Fibroblast of mammary gland (primary cell): ENCODE data around the gene KMT2B.

ENCODE experiments used
- DNase-seq: peaks from one replicate; pipeline ENCODE4 v3.0.0-alpha.2; 2010; ENCODE audit warnings: low read depth
- H3K4me3 ChIP-seq: 2 replicates; pipeline ENCODE4 v1.5.1; 2011; ENCODE audit warnings: low read depth, mild to moderate bottlenecking, low read length, moderate library complexity; ENCODE audit not compliant: control insufficient read depth
- TF ChIP-seq, protein P1 (sequence below): conservative IDR thresholded peaks from 2 replicates; pipeline ENCODE4 v1.5.1; 2011; ENCODE audit warnings: low read depth, low read length, inconsistent platforms; ENCODE audit not compliant: control insufficient read depth, insufficient read depth

Gene KMT2B

DNA sequence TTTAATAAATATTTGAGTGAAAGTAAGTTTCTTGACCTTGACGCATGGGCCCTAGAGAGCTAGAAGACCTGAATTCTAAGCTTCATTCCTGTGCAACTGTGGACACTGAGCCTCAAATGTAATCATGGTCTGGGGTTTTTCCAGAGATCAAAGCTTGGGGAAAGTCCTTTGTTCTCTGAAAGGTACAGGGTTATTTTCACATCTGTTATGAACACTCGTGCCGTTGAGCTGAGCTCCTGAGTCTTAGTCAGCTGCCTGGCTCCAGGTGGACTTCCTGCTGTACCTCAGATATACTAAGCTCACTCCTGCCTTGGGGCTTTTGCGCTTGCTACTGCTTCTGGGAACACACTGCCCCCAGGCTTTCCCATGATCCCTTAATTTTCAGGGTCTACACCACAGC is 21.0 kb upstream of the KMT2B start:
- no peak overlapping the region for H3K4me3 ChIP-seq
- TF ChIP-seq, protein P1, sequence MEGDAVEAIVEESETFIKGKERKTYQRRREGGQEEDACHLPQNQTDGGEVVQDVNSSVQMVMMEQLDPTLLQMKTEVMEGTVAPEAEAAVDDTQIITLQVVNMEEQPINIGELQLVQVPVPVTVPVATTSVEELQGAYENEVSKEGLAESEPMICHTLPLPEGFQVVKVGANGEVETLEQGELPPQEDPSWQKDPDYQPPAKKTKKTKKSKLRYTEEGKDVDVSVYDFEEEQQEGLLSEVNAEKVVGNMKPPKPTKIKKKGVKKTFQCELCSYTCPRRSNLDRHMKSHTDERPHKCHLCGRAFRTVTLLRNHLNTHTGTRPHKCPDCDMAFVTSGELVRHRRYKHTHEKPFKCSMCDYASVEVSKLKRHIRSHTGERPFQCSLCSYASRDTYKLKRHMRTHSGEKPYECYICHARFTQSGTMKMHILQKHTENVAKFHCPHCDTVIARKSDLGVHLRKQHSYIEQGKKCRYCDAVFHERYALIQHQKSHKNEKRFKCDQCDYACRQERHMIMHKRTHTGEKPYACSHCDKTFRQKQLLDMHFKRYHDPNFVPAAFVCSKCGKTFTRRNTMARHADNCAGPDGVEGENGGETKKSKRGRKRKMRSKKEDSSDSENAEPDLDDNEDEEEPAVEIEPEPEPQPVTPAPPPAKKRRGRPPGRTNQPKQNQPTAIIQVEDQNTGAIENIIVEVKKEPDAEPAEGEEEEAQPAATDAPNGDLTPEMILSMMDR: no peak
- no peak for DNase-seq

DNA sequence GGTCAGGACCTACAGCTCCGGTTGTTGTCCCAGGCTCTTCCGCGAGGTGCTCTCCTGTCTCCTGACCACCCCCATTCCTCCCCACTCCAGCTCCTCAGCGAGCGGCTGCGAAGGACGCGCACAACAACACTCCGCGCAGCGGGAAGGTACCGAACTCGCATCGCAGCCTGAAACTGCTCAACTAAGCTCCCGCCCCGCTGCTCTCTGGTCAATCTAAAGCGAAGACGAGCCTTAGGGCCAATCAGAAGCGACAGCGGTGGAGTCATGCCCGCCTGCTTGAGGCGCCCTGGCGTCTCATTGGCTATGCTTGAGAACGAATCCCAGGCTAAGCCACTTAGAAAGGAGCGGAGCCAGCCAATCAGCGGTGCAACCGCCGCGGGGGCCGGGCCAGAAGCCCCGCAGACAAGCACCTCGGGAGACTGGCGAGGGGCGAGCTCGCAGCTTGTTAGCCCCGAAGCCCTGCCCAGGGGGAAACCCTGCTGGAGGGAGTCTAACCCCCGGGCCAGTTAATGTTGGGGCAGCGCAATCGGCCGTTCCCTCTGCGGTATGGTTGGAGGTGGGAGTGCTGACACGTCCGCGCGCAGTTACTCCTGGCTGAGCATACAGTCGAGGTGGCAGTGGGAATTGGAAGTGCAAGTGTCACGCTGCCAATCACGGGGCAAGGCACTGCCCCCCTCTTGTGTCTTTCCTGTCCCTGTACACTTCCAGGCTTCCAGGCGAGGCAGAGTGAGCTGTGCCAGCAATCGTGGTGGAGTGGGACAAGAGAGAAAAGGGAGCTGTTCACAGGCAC is 15.4 kb upstream of the KMT2B start:
- TF ChIP-seq, protein P1: no peak
- peak; percentile 97 for DNase-seq
- H3K4me3 ChIP-seq: peak overlapping the region; percentile 56

DNA sequence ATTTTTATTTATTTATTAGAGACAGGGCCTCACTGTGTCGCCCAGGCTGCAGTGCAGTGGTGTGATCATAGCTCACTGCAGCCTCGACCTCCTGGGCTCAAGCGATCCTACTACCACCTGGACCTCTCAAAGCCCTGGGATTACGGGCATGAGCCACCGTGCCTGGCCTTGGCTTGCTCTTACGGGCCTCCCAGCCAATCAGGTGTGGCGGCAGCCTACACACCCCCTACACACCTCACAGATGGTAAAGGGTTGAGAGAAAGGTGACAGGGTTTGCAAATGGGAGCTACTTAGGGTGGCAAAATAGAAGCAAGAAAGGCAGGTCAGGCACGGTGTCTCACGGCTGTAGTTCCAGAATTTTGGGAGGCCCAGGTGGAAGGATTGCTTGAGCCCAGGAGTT is 14.5 kb upstream of the KMT2B start:
- H3K4me3 ChIP-seq: no peak overlapping the region
- DNase-seq: no peak
- TF ChIP-seq, protein P1: no peak

DNA sequence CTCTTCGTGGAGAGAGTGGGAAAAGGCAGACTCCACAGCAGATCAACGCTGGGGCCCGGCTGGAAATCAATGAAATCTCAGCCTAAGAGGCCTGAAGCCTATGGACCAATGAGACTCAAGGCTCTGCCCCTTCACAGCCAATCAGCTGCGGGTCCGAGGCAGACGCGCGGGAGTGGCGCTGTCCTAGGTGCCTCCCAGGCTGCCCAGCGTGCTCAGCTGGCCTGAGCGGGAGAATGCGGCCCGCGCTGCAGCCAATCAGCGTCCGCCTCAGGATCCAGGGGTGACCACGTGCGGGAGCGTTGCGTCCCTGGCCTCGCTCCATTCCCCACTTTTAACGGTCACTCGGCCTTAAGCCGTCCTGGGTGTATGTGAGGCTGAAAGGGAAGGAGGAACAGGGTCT is 13.6 kb upstream of the KMT2B start, which contains the start of gene ZBTB32:
ZBTB32 (plus strand) TSS at position 341 of the 400 bp plus-strand sequence. CDS start 10,069 bp downstream, outside the sequence.
- TF ChIP-seq, protein P1: no peak
- peak; percentile 69 for DNase-seq
- H3K4me3 ChIP-seq: no peak within 1 kb of the TSS

DNA sequence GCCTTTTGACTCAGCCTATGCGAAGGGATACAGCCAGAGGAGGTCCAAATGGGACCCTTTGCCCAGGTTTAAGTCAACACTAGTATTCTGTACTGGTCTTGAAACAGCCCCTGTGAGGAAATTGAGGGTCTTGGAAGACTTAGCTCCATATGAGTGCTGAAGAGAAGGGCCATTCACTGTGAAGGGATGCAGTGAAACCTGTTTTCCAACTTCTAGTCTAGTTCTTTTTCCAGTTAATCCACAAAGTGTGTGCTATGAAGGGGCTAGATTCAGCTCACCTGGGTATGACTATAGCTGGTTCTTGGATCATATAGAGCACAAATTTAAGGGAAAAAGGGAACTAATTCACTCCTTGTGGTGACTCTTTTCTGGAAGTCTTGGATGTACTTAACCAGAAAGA is 9.4 kb upstream of the KMT2B start:
- TF ChIP-seq, protein P1: no peak
- DNase-seq: no peak
- H3K4me3 ChIP-seq: no peak overlapping the region

DNA sequence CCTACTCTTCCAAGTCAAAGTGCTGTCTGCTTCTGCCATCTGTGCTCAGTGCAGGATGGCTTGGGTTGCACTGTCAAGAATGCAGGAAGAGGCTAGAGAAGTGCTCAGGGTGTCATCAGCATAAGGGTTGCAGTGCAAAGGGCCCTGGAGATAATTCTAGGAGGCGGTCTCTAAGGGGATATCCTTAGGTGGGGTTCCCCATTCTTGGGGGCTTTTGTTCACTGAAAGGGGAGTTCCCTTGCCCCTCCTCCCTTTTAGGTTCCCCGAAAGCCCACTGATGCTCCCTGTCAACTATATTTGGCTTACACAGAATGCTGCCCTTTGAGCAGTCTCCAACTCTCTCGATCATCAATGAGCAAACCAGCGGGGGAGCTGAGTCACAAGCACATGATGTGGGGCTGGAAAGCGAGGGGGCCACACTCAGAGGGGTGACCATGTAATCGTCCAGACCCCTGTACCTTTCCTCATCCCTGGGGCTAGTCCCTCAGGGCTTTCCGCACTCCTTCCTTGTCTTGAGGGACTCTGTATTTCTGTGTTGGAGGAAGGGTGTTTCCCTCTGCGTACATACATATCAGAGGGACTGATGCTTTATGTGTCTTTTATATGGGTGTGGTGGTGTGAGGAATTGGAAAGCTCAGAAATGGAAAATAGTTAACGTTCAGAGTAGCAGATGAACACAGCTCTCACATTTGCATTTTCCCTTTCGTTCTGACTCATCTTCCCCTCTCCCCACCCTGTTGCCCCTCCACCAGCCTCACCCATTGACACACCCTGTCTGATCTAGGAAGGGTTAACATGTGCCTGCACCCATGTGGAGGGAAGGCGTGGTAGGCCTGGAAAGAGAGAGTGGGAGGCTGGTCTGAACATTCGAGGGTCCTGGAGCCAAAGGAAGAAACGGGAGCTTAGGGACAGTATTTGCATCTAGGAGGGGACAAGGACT is 6.7 kb upstream of the KMT2B start:
- DNase-seq: peak; percentile 13
- TF ChIP-seq, protein P1: no peak
- H3K4me3 ChIP-seq: no peak overlapping the region
